ENCODE measurements around the gene PUSL1.
A peak's percentile ranks its signal among the peaks of the same experiment; 100 is the strongest.

GRCh38 chr1:1308756-1309250 is 406 bp downstream of the PUSL1 start:
- TF ChIP-seq, protein P1, sequence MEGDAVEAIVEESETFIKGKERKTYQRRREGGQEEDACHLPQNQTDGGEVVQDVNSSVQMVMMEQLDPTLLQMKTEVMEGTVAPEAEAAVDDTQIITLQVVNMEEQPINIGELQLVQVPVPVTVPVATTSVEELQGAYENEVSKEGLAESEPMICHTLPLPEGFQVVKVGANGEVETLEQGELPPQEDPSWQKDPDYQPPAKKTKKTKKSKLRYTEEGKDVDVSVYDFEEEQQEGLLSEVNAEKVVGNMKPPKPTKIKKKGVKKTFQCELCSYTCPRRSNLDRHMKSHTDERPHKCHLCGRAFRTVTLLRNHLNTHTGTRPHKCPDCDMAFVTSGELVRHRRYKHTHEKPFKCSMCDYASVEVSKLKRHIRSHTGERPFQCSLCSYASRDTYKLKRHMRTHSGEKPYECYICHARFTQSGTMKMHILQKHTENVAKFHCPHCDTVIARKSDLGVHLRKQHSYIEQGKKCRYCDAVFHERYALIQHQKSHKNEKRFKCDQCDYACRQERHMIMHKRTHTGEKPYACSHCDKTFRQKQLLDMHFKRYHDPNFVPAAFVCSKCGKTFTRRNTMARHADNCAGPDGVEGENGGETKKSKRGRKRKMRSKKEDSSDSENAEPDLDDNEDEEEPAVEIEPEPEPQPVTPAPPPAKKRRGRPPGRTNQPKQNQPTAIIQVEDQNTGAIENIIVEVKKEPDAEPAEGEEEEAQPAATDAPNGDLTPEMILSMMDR (conservative IDR thresholded peaks at IDR 0.05; ENCODE audit: low read depth, low read length): no peak
- TF ChIP-seq MAFK (IDR thresholded peaks at IDR 0.05; ENCODE audit: low read depth, low read length) (no peak), RFX5 (IDR thresholded peaks at IDR 0.05; ENCODE audit: low read depth, low read length) (no peak), CEBPB (IDR thresholded peaks at IDR 0.05; ENCODE audit: low read depth, low read length) (no peak), POLR2A (IDR thresholded peaks at IDR 0.05; ENCODE audit: low read depth, low read length) (peak; percentile 19; the same call in 1 of the 2 replicates), SMC3 (IDR thresholded peaks at IDR 0.05; ENCODE audit: low read depth, low read length) (no peak), FOS (IDR thresholded peaks at IDR 0.05; ENCODE audit: low read depth, low read length) (no peak), RAD21 (IDR thresholded peaks at IDR 0.05; ENCODE audit: low read length) (no peak), ELK1 (IDR thresholded peaks at IDR 0.05; ENCODE audit: borderline replicate concordance, low read depth, low read length) (no peak), CHD1 (IDR thresholded peaks at IDR 0.05; ENCODE audit: low read depth, low read length) (no peak), BHLHE40 (IDR thresholded peaks at IDR 0.05; ENCODE audit: low read depth, low read length) (no peak), MXI1 (IDR thresholded peaks at IDR 0.05; ENCODE audit: borderline replicate concordance, low read depth, low read length) (no peak), MAZ (IDR thresholded peaks at IDR 0.05; ENCODE audit: borderline replicate concordance, low read depth, low read length) (no peak)
- TF ChIP-seq, protein P2, sequence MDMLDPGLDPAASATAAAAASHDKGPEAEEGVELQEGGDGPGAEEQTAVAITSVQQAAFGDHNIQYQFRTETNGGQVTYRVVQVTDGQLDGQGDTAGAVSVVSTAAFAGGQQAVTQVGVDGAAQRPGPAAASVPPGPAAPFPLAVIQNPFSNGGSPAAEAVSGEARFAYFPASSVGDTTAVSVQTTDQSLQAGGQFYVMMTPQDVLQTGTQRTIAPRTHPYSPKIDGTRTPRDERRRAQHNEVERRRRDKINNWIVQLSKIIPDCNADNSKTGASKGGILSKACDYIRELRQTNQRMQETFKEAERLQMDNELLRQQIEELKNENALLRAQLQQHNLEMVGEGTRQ (IDR thresholded peaks at IDR 0.05; ENCODE audit: low read depth, low read length): no peak
